GM21786 (cell line): ENCODE results near the gene LALBA.
"Not testable (repeated sequence)": the region's sequence is repeated elsewhere in the genome, so short reads cannot be mapped to it uniquely, and the experiment has no call there.

Experiments used
- ATAC-seq: cut with Tn5 transposase; IDR thresholded peaks from one replicate; pipeline ENCODE4 v1.9.1; 2021; ENCODE audit not compliant: unreplicated experiment

The LALBA gene

DNA sequence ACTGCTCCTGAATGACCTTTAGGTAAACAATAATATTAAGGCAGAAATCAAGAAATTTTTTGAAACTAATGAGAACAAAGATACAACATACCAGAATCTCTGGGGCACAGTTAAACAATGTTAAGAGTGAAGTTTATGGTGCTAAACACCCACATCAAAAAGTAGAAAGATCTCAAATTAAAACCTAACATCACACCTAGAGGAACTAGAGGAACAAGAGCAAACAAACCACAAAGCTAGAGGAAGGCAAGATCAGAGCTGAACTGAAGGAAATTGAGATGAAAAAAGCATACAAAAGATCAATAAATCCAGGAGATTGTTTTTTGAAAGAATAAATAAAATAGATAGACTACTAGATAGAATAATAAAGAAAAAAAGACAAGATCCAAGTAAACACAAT is 37.2 kb downstream of the LALBA start:
- no peak for ATAC-seq

DNA sequence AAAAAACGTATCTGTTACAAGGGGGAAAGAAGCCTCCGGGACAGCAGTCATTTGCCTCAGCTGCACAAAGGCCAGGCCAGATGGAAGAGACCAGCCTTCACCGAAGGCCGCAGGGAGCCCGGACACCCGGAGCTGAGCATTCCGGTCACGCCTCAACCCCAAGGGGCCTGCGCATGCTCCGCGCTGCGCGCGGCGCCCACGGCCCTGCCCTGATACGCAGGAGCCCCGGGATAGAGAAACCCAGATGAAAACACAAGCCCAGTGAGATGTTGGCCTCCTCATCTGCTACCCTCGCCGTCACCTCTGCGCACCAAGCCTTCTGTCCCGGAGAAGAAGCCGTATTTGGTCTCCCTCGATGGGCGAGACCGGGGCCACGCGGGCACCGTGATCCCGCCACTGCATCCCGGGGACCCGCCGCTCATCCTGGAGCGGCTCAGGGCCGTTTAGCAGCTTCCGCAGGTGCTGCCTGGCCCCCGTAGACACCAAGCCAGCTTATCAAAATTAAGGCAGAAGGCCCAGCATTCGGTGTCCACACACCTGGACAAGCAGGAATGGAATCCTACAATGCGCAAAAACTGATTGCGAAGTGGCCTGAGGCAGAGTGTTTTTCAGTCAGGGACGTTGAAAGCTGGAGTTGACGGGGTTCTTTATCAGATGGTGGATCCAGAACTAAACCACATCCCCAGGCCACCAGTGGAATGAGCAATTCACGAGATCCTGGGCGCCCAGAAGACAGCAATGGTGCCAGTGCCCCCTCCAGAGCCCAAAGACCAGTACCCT is 41.8 kb downstream of the LALBA start:
- no peak for ATAC-seq

DNA sequence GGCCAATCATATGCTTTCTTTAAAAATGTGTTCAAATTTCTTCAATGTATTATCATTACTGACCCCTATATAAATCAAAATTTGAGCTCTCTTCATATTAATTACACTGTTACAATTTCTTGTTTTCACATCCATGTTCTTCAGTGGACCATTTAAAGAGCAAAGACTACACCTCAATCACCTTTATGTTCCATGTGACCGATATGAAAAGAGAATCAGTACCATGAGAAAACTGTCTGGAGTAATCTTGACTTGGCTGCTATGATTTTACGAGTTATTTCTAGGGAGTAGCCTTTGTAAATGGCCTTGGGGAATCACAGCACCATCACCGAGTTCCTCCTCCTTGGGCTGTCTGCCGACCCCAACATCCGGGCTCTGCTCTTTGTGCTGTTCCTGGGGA is 44.5 kb downstream of the LALBA start, which contains the start of gene OR8S1:
Gene OR8S1 (plus strand): TSS at position 301 of the 400 bp plus-strand sequence. CDS start 0 bp downstream, at position 301.
- no peak for ATAC-seq

DNA sequence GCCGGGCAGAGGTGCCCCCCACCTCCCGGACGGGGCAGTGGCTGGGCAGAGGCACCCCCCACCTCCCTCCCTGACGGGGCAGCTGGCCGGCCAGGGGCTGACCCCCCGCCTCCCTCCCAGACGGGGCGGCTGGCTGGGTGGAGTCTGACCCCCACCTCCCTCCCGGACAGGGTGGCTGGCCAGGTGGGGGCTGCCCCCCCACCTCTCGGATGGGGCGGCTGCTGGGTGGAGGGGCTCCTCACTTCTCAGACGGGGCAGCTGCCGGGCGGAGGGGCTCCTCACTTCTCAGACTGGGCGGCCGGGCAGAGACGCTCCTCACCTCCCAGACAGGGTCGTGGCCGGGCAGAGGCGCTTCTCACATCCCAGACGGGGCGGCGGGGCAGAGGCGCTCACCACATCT is 49.5 kb downstream of the LALBA start:
- not testable (repeated sequence) for ATAC-seq
